ENCODE data around the gene MOK.
A peak's percentile ranks its signal among the peaks of the same experiment; 100 is the strongest.

The MOK gene

GRCh38 chr14:102200690-102201352 is 104.1 kb downstream of the MOK start:
- Histone ChIP-seq H3K4me3 (ENCODE audit: low read depth in 1 of 2, low read length in 1 of 2) (no peak overlapping the region), H3K27ac (peak overlapping the region; percentile 32), H3K36me3 (peaks cover 64% of the 10 kb centered on the region), H3K4me1 (ENCODE audit: control insufficient read depth in 1 of 2, insufficient read depth in 1 of 2, low read depth in 1 of 2, low read length in 1 of 2) (peaks cover 34 to 48% of the 10 kb centered on the region in 2 experiments), H3K27me3 (no peaks in the 10 kb centered on the region), H3K9me3 (no peaks in the 10 kb centered on the region)
- TF ChIP-seq CTCF (IDR thresholded peaks at IDR 0.05), result no peak

GRCh38 chr14:102197317-102197853 is 107.6 kb downstream of the MOK start:
- Histone ChIP-seq H3K36me3 (peaks cover 47% of the 10 kb centered on the region), H3K27me3 (no peaks in the 10 kb centered on the region), H3K27ac (no peak overlapping the region), H3K9me3 (no peaks in the 10 kb centered on the region), H3K4me3 (ENCODE audit: low read depth in 1 of 2, low read length in 1 of 2) (no peak overlapping the region), H3K4me1 (ENCODE audit: control insufficient read depth in 1 of 2, insufficient read depth in 1 of 2, low read depth in 1 of 2, low read length in 1 of 2) (peaks cover 30 to 40% of the 10 kb centered on the region in 2 experiments)
- no peak for TF ChIP-seq CTCF (IDR thresholded peaks at IDR 0.05)

- Histone ChIP-seq H3K4me1 (ENCODE audit: control insufficient read depth in 1 of 2, insufficient read depth in 1 of 2, low read depth in 1 of 2, low read length in 1 of 2) (peaks cover 28 to 38% of the 10 kb centered on the region in 2 experiments), H3K27me3 (no peaks in the 10 kb centered on the region), H3K27ac (no peak overlapping the region), H3K36me3 (peaks cover 47% of the 10 kb centered on the region), H3K4me3 (ENCODE audit: low read depth in 1 of 2, low read length in 1 of 2) (no peak overlapping the region), H3K9me3 (no peaks in the 10 kb centered on the region)
- TF ChIP-seq CTCF (IDR thresholded peaks at IDR 0.05), result no peak
These were observed 108.1 kb downstream of the MOK start for GRCh38 chr14:102196902-102197230.

- H3K36me3 ChIP-seq, result peaks cover 47% of the 10 kb centered on the region
These were observed 108.7 kb downstream of the MOK start for GRCh38 chr14:102196039-102196901.

GRCh38 chr14:102195446-102195845 is 109.5 kb downstream of the MOK start:
- no peak overlapping the region for H3K27ac ChIP-seq
- H3K4me1 ChIP-seq (ENCODE audit: control insufficient read depth in 1 of 2, insufficient read depth in 1 of 2, low read depth in 1 of 2, low read length in 1 of 2), result peaks cover 14 to 23% of the 10 kb centered on the region in 2 experiments
- peaks cover 47% of the 10 kb centered on the region for H3K36me3 ChIP-seq
- no peaks in the 10 kb centered on the region for H3K27me3 ChIP-seq
- no peak for TF ChIP-seq CTCF (IDR thresholded peaks at IDR 0.05)
- H3K9me3 ChIP-seq, result no peaks in the 10 kb centered on the region
- H3K4me3 ChIP-seq (ENCODE audit: low read depth in 1 of 2, low read length in 1 of 2), result no peak overlapping the region

More at GRCh38 chr14:102196039-102196901, 108.7 kb downstream of the MOK start:
- Histone ChIP-seq H3K4me1 (ENCODE audit: control insufficient read depth in 1 of 2, insufficient read depth in 1 of 2, low read depth in 1 of 2, low read length in 1 of 2) (peaks cover 22 to 32% of the 10 kb centered on the region in 2 experiments), H3K27me3 (no peaks in the 10 kb centered on the region), H3K4me3 (ENCODE audit: low read depth in 1 of 2, low read length in 1 of 2) (no peak overlapping the region), H3K9me3 (no peaks in the 10 kb centered on the region), H3K27ac (no peak overlapping the region)
- TF ChIP-seq CTCF (IDR thresholded peaks at IDR 0.05), result no peak
